ENCODE results near the gene SCARB2. TPM values are rescaled to one million over a fixed set of nuclear protein-coding genes. Genes with fewer than 3 reads are reported as not detected.

Gene SCARB2
- polyA plus RNA-seq, 1 donor (not counting 4 experiments of a cell fraction or from before 2014, with no cell fraction given), result 72.2 TPM

DNA sequence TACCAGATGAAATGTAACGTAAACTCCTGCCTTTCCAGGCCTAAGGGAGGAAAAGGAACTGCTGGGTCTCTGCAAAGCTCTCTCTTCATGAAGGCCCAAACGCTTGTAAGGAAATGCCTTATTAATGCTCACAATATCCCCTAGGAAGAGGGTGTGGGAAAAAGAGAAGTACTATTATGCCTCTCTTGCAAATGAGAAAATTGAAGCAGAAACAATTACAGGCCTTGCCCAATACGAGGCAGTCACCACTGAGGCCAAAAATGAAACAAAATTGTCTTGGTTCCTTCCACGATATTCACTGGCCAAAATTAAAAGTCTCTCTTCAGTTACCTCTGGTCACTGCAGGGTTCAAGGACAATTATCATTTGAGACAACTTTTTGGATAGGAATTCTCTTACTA is 3.2 kb downstream of the SCARB2 start:
- dilution Hi-C loops (cut with MboI; ENCODE audit: extremely low pct_ligation_motif_present, low sequenced_read_pairs), result no loop called here
- Histone ChIP-seq H3K4me1 (ENCODE audit: control insufficient read depth, extremely low read depth, insufficient read depth, low read length) (peaks cover 44% of the 10 kb centered on the region), H3K79me2 (ENCODE audit: control insufficient read depth, insufficient read depth, low read length) (peaks cover 69% of the 10 kb centered on the region)

DNA sequence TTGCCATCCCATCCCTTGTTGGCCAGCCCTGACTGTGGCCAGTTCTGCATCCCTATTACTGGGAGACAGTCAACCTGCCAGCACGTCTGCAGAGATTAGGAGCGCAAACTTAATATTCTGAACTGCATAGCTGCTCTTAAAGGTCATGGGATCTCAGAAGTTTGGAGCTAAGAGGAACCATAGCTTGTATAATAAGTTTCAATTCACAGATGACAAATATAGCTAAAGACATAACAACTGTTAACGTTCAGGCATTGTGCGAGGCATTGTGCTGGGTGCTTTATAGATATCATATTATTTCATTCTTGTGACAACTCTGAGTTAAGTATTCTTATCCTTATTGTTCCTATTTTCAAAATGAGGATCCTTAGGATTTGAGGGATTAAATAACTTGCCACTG is 3.7 kb downstream of the SCARB2 start:
- no peaks in the 10 kb centered on the region for H3K36me3 ChIP-seq (ENCODE audit: control insufficient read depth in 2 of 2, extremely low read depth in 1 of 2, insufficient read depth in 2 of 2, low read length in 2 of 2)
- H3K9me1 ChIP-seq (ENCODE audit: control insufficient read depth, extremely low read depth, insufficient read depth, low read length), result no peaks in the 10 kb centered on the region
- no peak overlapping the region for H3K4me3 ChIP-seq (ENCODE audit: control insufficient read depth in 2 of 3, extremely low read depth in 1 of 3, insufficient read depth in 2 of 3, low read depth in 1 of 3, low read length in 3 of 3)
- peaks cover 44% of the 10 kb centered on the region for H3K4me1 ChIP-seq (ENCODE audit: control insufficient read depth, extremely low read depth, insufficient read depth, low read length)
- H3K4me2 ChIP-seq (ENCODE audit: control insufficient read depth, extremely low read depth, insufficient read depth, low read depth, low read length), result no peak overlapping the region
- no peaks in the 10 kb centered on the region for H4K20me1 ChIP-seq (ENCODE audit: control insufficient read depth, extremely low read depth, insufficient read depth, low read length)
- H3K27me3 ChIP-seq (ENCODE audit: control insufficient read depth, extremely low read depth, insufficient read depth, low read length), result no peaks in the 10 kb centered on the region
- no peak overlapping the region for H2AFZ ChIP-seq (ENCODE audit: control insufficient read depth, low read length)
- dilution Hi-C loops (cut with MboI; ENCODE audit: extremely low pct_ligation_motif_present, low sequenced_read_pairs), result no loop called here
- H3K9me3 ChIP-seq (ENCODE audit: control insufficient read depth, low read depth, low read length), result no peaks in the 10 kb centered on the region
- no peak overlapping the region for H3K27ac ChIP-seq (ENCODE audit: control insufficient read depth, insufficient read depth, low read length)
- DNase-seq (ENCODE audit: low read depth, low spot score) (no peak), FAIRE-seq (no peak)
- H3K79me2 ChIP-seq (ENCODE audit: control insufficient read depth, insufficient read depth, low read length), result peaks cover 72% of the 10 kb centered on the region
- TF ChIP-seq CTCF (optimal IDR thresholded peaks at IDR 0.05 in 1 of 3, IDR thresholded peaks at IDR 0.05 in 1 of 3, conservative IDR thresholded peaks at IDR 0.05 in 1 of 3; ENCODE audit: extremely low read depth in 1 of 3, insufficient read depth in 2 of 3, low read length in 3 of 3), result no peak
- TF ChIP-seq EZH2 (IDR thresholded peaks at IDR 0.05; ENCODE audit: low read length), result no peak
- H3K9ac ChIP-seq (ENCODE audit: control insufficient read depth, extremely low read depth, insufficient read depth, low read length), result no peak overlapping the region

More for the DNA sequence above, 3.2 kb downstream of the SCARB2 start:
- H2AFZ ChIP-seq (ENCODE audit: control insufficient read depth, low read length), result no peak overlapping the region
- peak overlapping the region; percentile 56 for H3K4me2 ChIP-seq (ENCODE audit: control insufficient read depth, extremely low read depth, insufficient read depth, low read depth, low read length)
- no peak overlapping the region for H3K9ac ChIP-seq (ENCODE audit: control insufficient read depth, extremely low read depth, insufficient read depth, low read length)
- no peak for TF ChIP-seq CTCF (optimal IDR thresholded peaks at IDR 0.05 in 1 of 3, IDR thresholded peaks at IDR 0.05 in 1 of 3, conservative IDR thresholded peaks at IDR 0.05 in 1 of 3; ENCODE audit: extremely low read depth in 1 of 3, insufficient read depth in 2 of 3, low read length in 3 of 3)
- no peak for TF ChIP-seq EZH2 (IDR thresholded peaks at IDR 0.05; ENCODE audit: low read length)
- FAIRE-seq (no peak), DNase-seq (ENCODE audit: low read depth, low spot score) (no peak)
- H4K20me1 ChIP-seq (ENCODE audit: control insufficient read depth, extremely low read depth, insufficient read depth, low read length), result no peaks in the 10 kb centered on the region
- H3K27ac ChIP-seq (ENCODE audit: control insufficient read depth, insufficient read depth, low read length), result peak overlapping the region; percentile 3
- H3K9me3 ChIP-seq (ENCODE audit: control insufficient read depth, low read depth, low read length), result no peaks in the 10 kb centered on the region
- no peaks in the 10 kb centered on the region for H3K36me3 ChIP-seq (ENCODE audit: control insufficient read depth in 2 of 2, extremely low read depth in 1 of 2, insufficient read depth in 2 of 2, low read length in 2 of 2)
- no peaks in the 10 kb centered on the region for H3K27me3 ChIP-seq (ENCODE audit: control insufficient read depth, extremely low read depth, insufficient read depth, low read length)
- H3K4me3 ChIP-seq (ENCODE audit: control insufficient read depth in 2 of 3, extremely low read depth in 1 of 3, insufficient read depth in 2 of 3, low read depth in 1 of 3, low read length in 3 of 3), result no peak overlapping the region
- H3K9me1 ChIP-seq (ENCODE audit: control insufficient read depth, extremely low read depth, insufficient read depth, low read length), result no peaks in the 10 kb centered on the region

Data from keratinocyte (primary cell).